Measurements from ENCODE around the gene ALAS1.

The ALAS1 gene

DNA sequence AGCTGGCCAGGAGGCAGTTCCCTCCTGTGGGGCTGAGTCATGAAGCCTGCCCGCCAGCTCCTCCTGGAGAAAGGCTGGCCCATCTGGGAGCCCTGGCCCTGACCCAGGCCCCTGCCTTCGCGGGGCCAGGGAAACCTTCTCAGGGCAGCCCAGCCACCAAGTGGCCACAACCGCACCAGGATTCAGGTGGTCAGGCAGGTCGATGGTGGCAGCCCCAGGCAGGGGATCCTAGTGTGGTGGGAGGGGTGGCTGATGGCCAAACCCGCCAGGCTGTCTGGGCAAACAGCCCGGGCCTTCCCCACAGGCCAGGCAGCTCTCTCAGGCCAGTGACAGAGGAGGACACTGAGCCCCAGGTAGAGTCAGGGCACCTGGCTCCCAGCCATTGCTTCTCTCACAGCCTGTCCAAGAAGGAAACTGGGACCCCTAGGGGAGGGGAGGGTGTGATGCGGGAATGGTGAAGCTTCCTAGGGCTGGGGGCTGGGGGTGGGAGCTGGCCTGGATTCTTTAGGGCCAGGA is 39.8 kb downstream of the ALAS1 start:
- DNase-seq, result peak; percentile 79

DNA sequence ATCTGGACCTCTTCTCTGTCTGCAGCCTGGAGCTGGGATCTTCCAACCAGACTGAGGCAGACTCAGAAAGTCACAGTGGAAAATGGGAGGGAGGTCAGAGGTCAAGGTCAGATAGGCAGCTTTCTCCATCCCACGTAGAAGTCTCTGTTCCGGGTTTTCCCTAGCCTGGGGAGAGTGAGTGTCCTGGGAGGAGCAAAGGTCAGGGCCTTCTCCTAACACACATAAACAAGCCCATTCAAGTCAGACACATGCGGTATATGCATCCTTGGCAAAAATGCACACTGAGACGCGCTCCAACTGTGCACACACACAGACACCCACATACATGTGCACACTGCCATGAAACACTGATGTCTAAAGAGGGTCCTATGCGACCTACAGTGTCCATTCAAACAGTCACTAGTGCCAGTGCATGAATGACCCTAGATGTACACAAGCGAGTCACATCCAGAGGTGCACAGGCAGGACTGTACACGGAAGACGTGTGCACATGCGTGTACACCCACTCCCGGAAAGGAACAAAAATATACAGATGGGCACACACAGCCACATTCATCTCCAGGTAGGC is 40.3 kb downstream of the ALAS1 start:
- DNase-seq, result no peak

GRCh38 chr3:52238761-52239701 is 41.1 kb downstream of the ALAS1 start, which contains the start of gene TWF2:
Gene TWF2, minus strand, starts transcription at chr3:52239158. Its CDS starts 142 bp downstream, at chr3:52239016.
- DNase-seq, result peak; percentile 90

GRCh38 chr3:52240059-52240885 is 42.3 kb downstream of the ALAS1 start:
- peak; percentile 37 for DNase-seq

DNA sequence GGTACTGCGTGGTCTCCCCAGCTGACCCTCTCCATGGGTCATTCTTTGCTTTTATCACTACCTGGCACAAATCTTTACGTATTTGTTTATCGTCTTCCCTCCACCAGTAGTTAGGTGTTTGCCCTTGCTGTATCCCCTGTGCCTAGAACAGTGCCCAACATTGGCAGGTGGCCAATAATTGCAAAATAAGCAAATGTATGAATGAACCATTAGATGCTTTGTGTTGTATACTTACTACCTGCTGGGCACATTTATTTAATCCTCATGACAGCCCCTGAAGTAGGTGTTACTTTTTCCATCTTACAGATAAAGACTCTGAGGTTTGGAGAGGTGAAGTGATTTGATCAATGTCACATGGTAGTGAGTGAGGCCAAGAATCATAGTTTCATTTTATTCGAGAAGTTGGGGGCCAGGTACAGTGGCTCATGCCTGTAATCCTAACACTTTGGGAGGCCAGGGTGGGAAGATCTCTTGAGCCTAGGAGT is 43.0 kb downstream of the ALAS1 start:
- no peak for DNase-seq

- no peak for DNase-seq
Measured at GRCh38 chr3:52242039-52242438, 44.1 kb downstream of the ALAS1 start.

- no peak for DNase-seq
Measured at GRCh38 chr3:52243791-52244628, 46.0 kb downstream of the ALAS1 start.

- peak; percentile 68 for DNase-seq
Measured at GRCh38 chr3:52245322-52246263, 47.6 kb downstream of the ALAS1 start, which contains the start of gene PPM1M. Gene PPM1M, plus strand, starts transcription at chr3:52245759. Its CDS starts 66 bp downstream, at chr3:52245825.

- no peak for DNase-seq
Measured at GRCh38 chr3:52246264-52246620, 48.3 kb downstream of the ALAS1 start.

DNA sequence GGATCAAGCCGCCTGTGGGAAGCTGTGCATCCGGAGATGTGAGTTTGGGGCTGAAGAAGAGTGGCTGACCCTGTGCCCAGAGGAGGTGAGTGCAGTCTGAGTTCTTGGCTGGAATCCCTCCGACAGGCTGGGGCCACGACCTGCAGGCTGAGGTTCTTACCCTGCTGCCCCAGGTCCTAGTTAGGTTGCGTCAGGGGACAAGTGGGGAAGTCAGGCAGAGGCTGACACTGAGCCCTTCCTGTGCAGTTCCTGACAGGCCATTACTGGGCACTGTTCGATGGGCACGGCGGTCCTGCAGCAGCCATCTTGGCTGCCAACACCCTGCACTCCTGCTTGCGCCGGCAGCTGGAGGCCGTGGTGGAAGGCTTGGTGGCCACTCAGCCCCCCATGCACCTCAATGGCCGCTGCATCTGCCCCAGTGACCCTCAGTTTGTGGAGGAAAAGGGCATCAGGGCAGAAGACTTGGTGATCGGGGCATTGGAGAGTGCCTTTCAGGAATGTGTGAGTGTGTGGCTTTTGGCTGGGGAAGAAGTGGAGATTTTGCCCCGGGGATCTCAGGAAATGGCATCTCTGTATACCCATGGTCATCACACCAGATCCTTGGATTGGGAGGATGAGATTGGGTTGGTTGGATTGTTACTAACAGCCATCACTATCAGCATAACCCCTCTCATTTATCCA is 48.9 kb downstream of the ALAS1 start:
- no peak for DNase-seq

GRCh38 chr3:52247409-52248164 is 49.6 kb downstream of the ALAS1 start:
- no peak for DNase-seq

- no peak for DNase-seq
Measured at GRCh38 chr3:52248165-52248541, 50.2 kb downstream of the ALAS1 start.

DNA sequence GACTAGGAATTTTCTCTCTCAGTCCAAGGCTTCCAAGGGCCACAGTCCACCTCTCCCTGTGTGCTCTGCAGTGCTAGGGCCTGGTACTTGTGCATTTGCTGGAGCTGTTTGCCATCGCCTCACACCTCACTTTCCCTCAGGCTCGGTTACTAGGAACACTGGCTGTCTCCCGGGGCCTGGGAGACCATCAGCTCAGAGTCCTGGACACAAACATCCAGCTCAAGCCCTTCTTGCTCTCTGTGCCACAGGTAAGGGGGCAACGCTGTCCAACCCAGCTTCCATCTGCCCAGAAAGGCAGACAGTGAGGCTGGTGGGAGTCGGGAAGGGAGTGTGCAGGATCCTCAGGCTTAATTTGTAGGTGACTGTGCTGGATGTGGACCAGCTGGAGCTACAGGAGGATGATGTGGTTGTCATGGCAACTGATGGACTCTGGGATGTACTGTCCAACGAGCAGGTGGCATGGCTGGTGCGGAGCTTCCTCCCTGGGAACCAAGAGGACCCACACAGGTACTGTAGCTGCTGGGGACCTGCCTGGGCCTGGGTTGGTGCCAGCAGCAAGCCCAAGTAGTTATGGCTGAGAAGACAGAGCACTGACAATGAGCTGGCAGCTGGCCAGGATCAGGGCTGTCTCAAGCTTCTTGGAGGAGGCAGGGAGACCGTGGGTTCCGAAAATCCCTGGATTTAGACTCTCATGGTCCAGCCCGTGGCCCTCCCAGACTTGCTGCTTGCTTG is 51.0 kb downstream of the ALAS1 start:
- peak; percentile 27 for DNase-seq

DNA sequence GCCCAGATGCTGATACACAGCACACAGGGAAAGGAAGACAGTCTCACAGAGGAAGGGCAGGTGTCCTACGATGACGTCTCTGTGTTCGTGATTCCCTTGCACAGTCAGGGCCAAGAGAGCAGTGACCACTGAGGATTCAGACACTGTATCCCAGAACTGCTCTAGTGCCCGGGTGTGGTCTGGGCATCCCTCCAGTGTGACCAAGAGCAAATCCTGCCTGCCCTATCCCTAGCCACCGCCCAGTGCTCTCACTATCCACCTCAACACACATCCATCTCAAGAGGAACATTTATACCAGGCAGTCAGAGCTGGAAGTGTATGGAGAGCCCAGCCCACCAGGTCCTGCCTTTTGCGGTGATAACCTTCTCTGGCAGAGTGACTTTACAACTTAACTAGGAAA is 51.7 kb downstream of the ALAS1 start:
- DNase-seq, result no peak

DNA sequence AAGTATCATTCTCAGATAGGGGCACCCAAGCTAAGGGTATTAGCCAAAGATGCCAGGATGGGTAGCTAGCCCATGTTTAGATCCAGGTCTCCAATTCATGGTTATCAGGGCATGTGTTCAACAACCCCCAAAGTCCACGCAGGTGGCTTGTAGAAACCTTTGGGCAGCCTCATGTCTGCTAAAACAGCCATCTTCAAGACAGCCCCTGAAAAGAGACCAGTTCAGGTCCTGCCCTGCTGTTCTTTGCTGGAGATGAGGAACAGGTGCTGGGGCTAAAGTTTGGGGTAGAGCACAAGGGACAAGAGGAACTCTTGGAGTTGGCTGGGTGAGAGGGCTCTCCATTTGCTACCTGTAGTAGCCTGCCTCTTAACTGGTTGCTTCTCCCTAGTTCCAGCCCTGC is 52.2 kb downstream of the ALAS1 start:
- no peak for DNase-seq

GRCh38 chr3:52253314-52254304 is 55.6 kb downstream of the ALAS1 start:
- peak; percentile 61 for DNase-seq

DNA sequence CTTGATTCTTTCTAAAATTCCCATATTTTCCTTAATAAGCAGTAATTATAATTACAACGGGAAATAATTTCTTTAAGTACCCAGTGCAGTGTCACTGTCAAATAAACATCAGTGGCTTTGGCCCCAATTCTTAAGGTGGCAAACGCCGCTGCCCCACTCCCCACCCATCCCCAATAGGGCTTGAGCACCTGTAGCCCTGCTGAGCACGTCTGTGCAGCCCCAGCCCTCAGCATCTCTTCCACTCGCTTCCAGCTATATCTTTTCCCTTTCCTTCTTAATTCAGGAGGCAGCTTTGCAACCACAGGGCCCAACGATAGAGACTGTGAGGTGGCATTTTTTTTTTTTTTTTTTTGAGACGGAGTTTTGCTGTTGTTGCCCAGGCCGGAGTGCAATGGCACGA is 56.6 kb downstream of the ALAS1 start:
- no peak for DNase-seq
